Kidney epithelial cell (primary cell): ENCODE measurements around the gene M1AP. TPM values are rescaled to one million over a fixed set of nuclear protein-coding genes. Genes with fewer than 3 reads are reported as not detected.

Source experiments
- DNase-seq: peaks from one replicate; pipeline ENCODE4 v3.0.0-alpha.2; 2010; ENCODE audit warnings: low read depth
- H3K27me3 ChIP-seq: 2 replicates; pipeline ENCODE4 v1.6.0; 2011; ENCODE audit warnings: low read length; ENCODE audit not compliant: control insufficient read depth, insufficient read depth
- H3K36me3 ChIP-seq: 2 replicates; pipeline ENCODE4 v1.5.1; 2011; ENCODE audit warnings: low read length; ENCODE audit not compliant: control insufficient read depth, insufficient read depth
- H3K4me3 ChIP-seq: 2 replicates; pipeline ENCODE4 v1.5.1; 2011; ENCODE audit warnings: low read depth, mild to moderate bottlenecking, control low read depth, low read length
- CTCF ChIP-seq: IDR thresholded peaks from 2 replicates; pipeline ENCODE4 v1.5.1; 2011; ENCODE audit warnings: mild to moderate bottlenecking, moderate library complexity, low read length, control low read depth, inconsistent platforms; ENCODE audit not compliant: insufficient read depth, poor library complexity, severe bottlenecking
- total RNA-seq: library from RNA; depleted of rRNA; stranded (reverse); fragments of >200 nt; gene quantifications from 2 replicates; pipeline ENCODE4 v1.2.3, GENCODE V29; 2015

The M1AP gene
- total RNA-seq, 1 donor from 2014 or later = 1.3 TPM

GRCh38 chr2:74578408-74578807, 69.7 kb downstream of the M1AP start:
- H3K36me3 ChIP-seq = no peaks in the 10 kb centered on the region
- no peak for TF ChIP-seq CTCF
- no peak overlapping the region for H3K4me3 ChIP-seq
- no peak for DNase-seq
- H3K27me3 ChIP-seq = no peaks in the 10 kb centered on the region

GRCh38 chr2:74577448-74577847, 70.7 kb downstream of the M1AP start:
- H3K36me3 ChIP-seq = no peaks in the 10 kb centered on the region
- no peaks in the 10 kb centered on the region for H3K27me3 ChIP-seq
- no peak for TF ChIP-seq CTCF
- DNase-seq = no peak
- no peak overlapping the region for H3K4me3 ChIP-seq

GRCh38 chr2:74576863-74577229, 71.3 kb downstream of the M1AP start:
- DNase-seq = no peak
- no peak for TF ChIP-seq CTCF
- Histone ChIP-seq H3K27me3 (no peaks in the 10 kb centered on the region), H3K36me3 (no peaks in the 10 kb centered on the region), H3K4me3 (no peak overlapping the region)

GRCh38 chr2:74576211-74576862, 71.8 kb downstream of the M1AP start:
- H3K27me3 ChIP-seq = no peaks in the 10 kb centered on the region
- no peak for DNase-seq
- no peak for TF ChIP-seq CTCF
- no peaks in the 10 kb centered on the region for H3K36me3 ChIP-seq
- no peak overlapping the region for H3K4me3 ChIP-seq

- no peak for DNase-seq
- Histone ChIP-seq H3K36me3 (no peaks in the 10 kb centered on the region), H3K27me3 (no peaks in the 10 kb centered on the region), H3K4me3 (no peak overlapping the region)
- TF ChIP-seq CTCF = no peak
These were observed 72.8 kb downstream of the M1AP start for GRCh38 chr2:74575320-74575719.
